DND-41 (cell line): ENCODE measurements around the gene VANGL1.

Experiments used
- EZH2 ChIP-seq: IDR thresholded peaks from 3 replicates; pipeline ENCODE4 v1.6.1; 2012; ENCODE audit warnings: borderline replicate concordance, low read depth, mild to moderate bottlenecking, moderate library complexity, low read length, inconsistent platforms; ENCODE audit not compliant: severe bottlenecking
- TF ChIP-seq, protein P1 (sequence below): IDR thresholded peaks from 2 replicates; pipeline ENCODE4 v1.5.1; 2012; ENCODE audit warnings: borderline replicate concordance, low read length, moderate library complexity, mild to moderate bottlenecking; ENCODE audit not compliant: poor library complexity, severe bottlenecking; ENCODE audit errors: extremely low read depth

DNA sequence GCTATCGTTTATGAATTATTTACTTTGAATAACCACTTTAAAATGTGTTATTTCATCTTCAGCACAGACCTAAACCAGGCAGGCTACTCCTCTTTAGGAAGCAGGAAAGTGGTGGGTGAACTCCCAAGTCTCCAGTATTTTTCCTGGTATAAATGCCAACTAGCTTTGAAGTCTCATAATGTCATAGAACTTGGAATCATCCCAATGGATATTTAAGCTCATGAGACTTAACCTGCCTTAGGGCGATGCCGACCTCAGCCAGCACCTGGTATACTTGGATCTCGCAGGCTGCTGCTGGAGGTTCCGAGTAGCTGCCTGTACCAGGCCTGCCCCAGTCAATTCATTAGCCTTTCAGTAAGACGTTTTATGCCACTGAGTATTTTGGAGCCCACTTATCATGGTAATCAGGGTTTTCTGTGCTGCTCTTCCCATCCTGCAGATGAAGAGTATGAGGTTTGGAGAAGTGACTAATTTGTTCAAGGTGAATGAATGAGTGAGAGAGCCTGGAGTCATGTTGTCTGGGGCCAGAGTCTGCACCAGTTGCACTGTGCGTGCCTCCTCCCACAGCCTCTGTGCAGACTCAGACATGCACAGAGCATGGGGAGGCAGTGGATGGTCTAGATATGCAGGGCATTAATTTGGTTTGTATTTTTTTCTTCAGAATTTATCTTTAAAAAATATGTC lies 34.9 kb downstream of the VANGL1 start:
- TF ChIP-seq, protein P1, sequence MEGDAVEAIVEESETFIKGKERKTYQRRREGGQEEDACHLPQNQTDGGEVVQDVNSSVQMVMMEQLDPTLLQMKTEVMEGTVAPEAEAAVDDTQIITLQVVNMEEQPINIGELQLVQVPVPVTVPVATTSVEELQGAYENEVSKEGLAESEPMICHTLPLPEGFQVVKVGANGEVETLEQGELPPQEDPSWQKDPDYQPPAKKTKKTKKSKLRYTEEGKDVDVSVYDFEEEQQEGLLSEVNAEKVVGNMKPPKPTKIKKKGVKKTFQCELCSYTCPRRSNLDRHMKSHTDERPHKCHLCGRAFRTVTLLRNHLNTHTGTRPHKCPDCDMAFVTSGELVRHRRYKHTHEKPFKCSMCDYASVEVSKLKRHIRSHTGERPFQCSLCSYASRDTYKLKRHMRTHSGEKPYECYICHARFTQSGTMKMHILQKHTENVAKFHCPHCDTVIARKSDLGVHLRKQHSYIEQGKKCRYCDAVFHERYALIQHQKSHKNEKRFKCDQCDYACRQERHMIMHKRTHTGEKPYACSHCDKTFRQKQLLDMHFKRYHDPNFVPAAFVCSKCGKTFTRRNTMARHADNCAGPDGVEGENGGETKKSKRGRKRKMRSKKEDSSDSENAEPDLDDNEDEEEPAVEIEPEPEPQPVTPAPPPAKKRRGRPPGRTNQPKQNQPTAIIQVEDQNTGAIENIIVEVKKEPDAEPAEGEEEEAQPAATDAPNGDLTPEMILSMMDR: no peak
- TF ChIP-seq EZH2: no peak
